Uterus (tissue), 4 donors: ENCODE data around the gene CAMK2D. TPM values are rescaled to one million over a fixed set of nuclear protein-coding genes. Genes with fewer than 3 reads are reported as not detected.

Source experiments
- DNase-seq, 2 donors: peaks; one replicate each; pipeline ENCODE4 v3.0.0-alpha.2; 2019 to 2020
- H3K27ac ChIP-seq, 2 donors: fragments of 200-600 bp; sonication (generic); 1 replicate in 1 of 2; 2 replicates in 1 of 2; pipeline ENCODE4 v1.5.1; 2016 to 2018
- H3K27me3 ChIP-seq, 2 donors: fragments of 200-600 bp; sonication (generic); one replicate each; pipeline ENCODE4 v1.5.1; 2018 to 2019; ENCODE audit warnings: control low read depth in 1 of 2
- H3K36me3 ChIP-seq, 2 donors: fragments of 200-600 bp; sonication (generic); one replicate each; pipeline ENCODE4 v1.5.1; 2019; ENCODE audit warnings: control low read depth in 1 of 2
- H3K4me1 ChIP-seq, 2 donors: fragments of 200-600 bp; sonication (generic); one replicate each; pipeline ENCODE4 v1.5.1; 2018 to 2019; ENCODE audit warnings: control low read depth in 1 of 2
- H3K4me3 ChIP-seq, 2 donors: fragments of 200-600 bp; sonication (generic); 1 replicate in 1 of 2; 2 replicates in 1 of 2; pipeline ENCODE4 v1.5.1; 2018 to 2019; ENCODE audit warnings: mild to moderate bottlenecking in 1 of 2
- H3K9me3 ChIP-seq, 2 donors: fragments of 200-600 bp; sonication (generic); one replicate each; pipeline ENCODE4 v1.5.1; 2019; ENCODE audit warnings: control low read depth in 1 of 2
- CTCF ChIP-seq, 4 experiments: fragments of 200-600 bp in 2 of 4; fragments of 450-650 bp in 2 of 4; sonication (generic) in 2 of 4; IDR thresholded peaks; one replicate each; pipeline ENCODE4 v1.5.1; 2016 to 2019; ENCODE audit warnings: antibody characterized with exemption in 4 of 4, mild to moderate bottlenecking in 2 of 4, moderate library complexity in 1 of 4
- POLR2A ChIP-seq, 2 donors: fragments of 450-650 bp; IDR thresholded peaks; one replicate each; pipeline ENCODE4 v1.6.1; 2016; ENCODE audit warnings: antibody characterized with exemption in 2 of 2, mild to moderate bottlenecking in 1 of 2, moderate library complexity in 1 of 2
- intact Hi-C: fragments of 100-400 bp; cut with DNase I; formaldehyde crosslinking; loops from one replicate; pipeline ENCODE4 v1.15.1; 2023; ENCODE audit warnings: low total_unique reads
- total RNA-seq, 4 donors: library from RNA; depleted of rRNA in 3 of 4; stranded (reverse); fragments of >200 nt in 3 of 4; gene quantifications; one replicate each; pipeline versions ENCODE4 v1.1.0 to v1.2.4, GENCODE V29; 2014 to 2023
- donor health status: DM: yes; HTN: yes; CAD: no.

Gene CAMK2D
- total RNA-seq, 4 donors from 2014 or later: 41.5 to 95.3 (median 54.3) TPM

DNA sequence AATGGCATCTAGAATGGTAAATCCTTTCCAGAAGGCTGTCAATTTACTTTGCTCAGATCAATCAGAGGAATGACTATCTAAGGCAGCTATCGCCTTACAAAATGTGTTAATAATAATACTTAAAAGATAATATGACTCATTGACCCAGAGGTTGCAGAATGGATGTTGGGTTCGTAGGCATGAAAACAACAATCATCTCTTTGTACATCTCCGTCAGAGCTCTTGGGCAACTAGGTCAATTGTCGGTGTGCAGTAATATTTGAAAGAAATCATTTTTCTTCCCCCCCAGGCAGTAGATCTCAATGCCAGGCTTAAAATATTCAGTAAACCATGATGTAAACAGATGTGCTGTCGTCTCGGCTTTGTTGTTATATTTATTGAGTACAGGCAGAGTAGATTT, 165.1 kb downstream of the CAMK2D start:
- TF ChIP-seq POLR2A (IDR thresholded peaks at IDR 0.05) (no peak), CTCF (IDR thresholded peaks at IDR 0.05) (no peak)
- Histone ChIP-seq H3K27me3 (no peaks in the 10 kb centered on the region), H3K4me1 (no peaks in the 10 kb centered on the region), H3K36me3 (no peaks in the 10 kb centered on the region), H3K9me3 (no peaks in the 10 kb centered on the region), H3K4me3 (no peak overlapping the region), H3K27ac (no peak overlapping the region)
- intact Hi-C loops: no loop called here
- no peak for DNase-seq

DNA sequence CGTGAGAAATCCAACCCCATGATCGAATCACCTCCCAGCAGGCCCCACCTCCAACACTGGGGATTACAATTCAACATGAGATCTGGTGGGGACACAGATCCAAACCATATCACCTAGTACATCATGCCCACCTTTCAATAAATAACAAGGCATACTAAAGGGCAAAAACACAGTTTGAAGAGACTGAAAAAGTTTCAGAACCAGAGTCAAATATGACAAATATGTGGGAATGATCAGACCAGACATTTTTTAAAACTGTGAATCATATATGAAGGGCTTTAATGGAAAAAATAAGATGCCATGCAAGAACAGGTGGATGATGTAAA, 167.3 kb downstream of the CAMK2D start:
- no peak for DNase-seq
- H3K4me1 ChIP-seq: no peaks in the 10 kb centered on the region

GRCh38 chr4:113593400-113594230, 167.9 kb downstream of the CAMK2D start:
- intact Hi-C loops: no loop called here
- TF ChIP-seq CTCF (IDR thresholded peaks at IDR 0.05) (no peak), POLR2A (IDR thresholded peaks at IDR 0.05) (no peak)
- H3K9me3 ChIP-seq: no peaks in the 10 kb centered on the region
- no peak overlapping the region for H3K4me3 ChIP-seq
- DNase-seq: no peak
- H3K36me3 ChIP-seq: no peaks in the 10 kb centered on the region
- no peak overlapping the region for H3K27ac ChIP-seq
- no peaks in the 10 kb centered on the region for H3K4me1 ChIP-seq
- H3K27me3 ChIP-seq: no peaks in the 10 kb centered on the region

More for the DNA sequence above, 167.3 kb downstream of the CAMK2D start:
- H3K36me3 ChIP-seq: no peaks in the 10 kb centered on the region
- TF ChIP-seq CTCF (IDR thresholded peaks at IDR 0.05) (no peak), POLR2A (IDR thresholded peaks at IDR 0.05) (no peak)
- H3K9me3 ChIP-seq: no peaks in the 10 kb centered on the region
- no peak overlapping the region for H3K4me3 ChIP-seq
- H3K27me3 ChIP-seq: no peaks in the 10 kb centered on the region
- H3K27ac ChIP-seq: no peak overlapping the region
- intact Hi-C loops: no loop called here

DNA sequence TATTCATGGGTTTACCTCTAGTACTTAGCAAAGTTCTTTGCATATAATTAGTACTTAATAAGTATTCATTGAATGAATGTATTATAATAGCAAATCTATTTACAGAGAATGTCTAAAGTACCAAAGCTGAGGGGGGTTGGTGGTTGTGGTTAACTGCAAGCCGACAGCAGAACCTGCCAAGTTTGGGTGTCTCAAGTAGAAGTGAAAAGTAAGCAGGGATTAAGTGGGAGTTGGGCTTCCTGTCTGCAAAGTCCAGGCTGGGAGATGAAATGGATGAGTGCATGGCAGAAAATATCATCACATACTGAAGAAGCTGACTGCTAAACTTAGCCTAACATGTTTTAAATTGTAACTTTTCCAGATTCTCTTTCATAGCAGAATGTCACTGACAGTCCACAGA, 169.6 kb downstream of the CAMK2D start:
- intact Hi-C loops: no loop called here
- Histone ChIP-seq H3K27ac (no peak overlapping the region), H3K4me3 (no peak overlapping the region), H3K36me3 (no peaks in the 10 kb centered on the region), H3K27me3 (no peaks in the 10 kb centered on the region), H3K4me1 (no peaks in the 10 kb centered on the region), H3K9me3 (no peaks in the 10 kb centered on the region)
- no peak for DNase-seq
- TF ChIP-seq POLR2A (IDR thresholded peaks at IDR 0.05): no peak
- TF ChIP-seq CTCF (IDR thresholded peaks at IDR 0.05): no peak

DNA sequence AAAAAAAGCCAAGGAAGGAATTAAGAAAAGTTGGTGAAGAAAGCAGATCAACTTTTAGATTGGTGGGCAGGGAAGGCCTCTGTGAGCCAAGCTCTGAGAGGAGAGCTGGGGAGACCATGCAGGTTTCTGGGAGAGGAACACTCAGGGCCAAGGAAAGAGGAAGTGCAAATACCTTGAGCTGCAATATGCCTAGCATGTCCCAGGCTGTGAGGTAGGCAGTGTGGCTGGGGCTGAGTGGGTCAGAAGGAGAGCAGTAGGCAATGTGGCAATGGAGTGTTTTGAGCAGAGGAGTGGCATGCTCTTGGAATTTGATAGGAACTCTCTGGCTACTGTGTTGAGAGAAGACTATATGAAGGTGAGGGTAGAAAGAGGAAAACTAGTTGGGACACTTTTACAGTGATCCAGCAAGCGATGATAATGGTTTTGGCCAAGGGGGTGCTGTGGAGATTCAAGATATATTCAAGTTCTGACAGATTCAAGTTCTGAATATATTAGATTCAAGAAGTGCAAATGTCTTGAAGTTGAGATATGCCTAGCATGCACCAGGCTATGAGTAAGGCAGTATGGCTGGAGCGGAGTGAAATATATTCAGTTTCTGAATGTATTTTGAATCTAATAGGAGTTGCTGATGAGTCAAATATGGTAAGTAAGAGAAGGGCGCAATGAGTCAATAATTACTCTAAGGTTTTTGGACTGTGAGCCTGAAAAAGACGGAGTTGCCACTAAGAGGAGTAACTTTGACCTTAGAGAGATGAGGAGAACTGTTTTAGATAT, 172.5 kb downstream of the CAMK2D start:
- no peak for DNase-seq
- H3K4me1 ChIP-seq: peaks cover 0 to 4% of the 10 kb centered on the region in 2 donors
- intact Hi-C loops: no loop called here
- no peaks in the 10 kb centered on the region for H3K9me3 ChIP-seq
- TF ChIP-seq POLR2A (IDR thresholded peaks at IDR 0.05): no peak
- no peak for TF ChIP-seq CTCF (IDR thresholded peaks at IDR 0.05)
- no peak overlapping the region for H3K27ac ChIP-seq
- no peak overlapping the region for H3K4me3 ChIP-seq
- no peaks in the 10 kb centered on the region for H3K36me3 ChIP-seq
- H3K27me3 ChIP-seq: no peaks in the 10 kb centered on the region
